Measurements from ENCODE around the gene TRIAP1. TPM values are rescaled to one million over a fixed set of nuclear protein-coding genes. Genes with fewer than 3 reads are reported as not detected.
"Not testable (repeated sequence)": the region's sequence is repeated elsewhere in the genome, so short reads cannot be mapped to it uniquely, and the experiment has no call there.

TRIAP1 gene
- total and polyA plus RNA-seq, 2 donors (not counting 3 experiments of a cell fraction or from before 2014, with no cell fraction given) = 26.1 to 46.0 TPM

DNA sequence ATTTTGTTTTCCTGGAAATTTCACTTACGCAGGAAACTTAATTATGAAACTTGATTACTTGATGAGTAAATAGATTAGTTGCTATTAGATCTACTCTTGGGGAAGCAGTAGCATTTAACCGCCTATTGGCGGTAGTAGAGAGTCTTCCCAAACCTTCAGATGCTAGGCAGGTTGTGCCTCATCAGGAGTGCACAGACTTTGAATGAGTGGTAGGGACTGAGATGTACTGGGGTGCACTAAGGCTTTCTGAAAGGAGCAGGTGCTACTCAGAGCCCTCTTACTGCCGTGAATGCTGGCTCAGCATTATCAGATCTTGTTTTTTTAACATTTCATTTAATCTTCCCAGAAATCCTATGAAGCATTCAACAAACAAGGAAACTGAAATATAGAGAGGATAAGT lies 7.8 kb upstream of the TRIAP1 start:
- peaks cover 7% of the 10 kb centered on the region for H3K79me2 ChIP-seq (ENCODE audit: control insufficient read depth, insufficient read depth, low read length)

DNA sequence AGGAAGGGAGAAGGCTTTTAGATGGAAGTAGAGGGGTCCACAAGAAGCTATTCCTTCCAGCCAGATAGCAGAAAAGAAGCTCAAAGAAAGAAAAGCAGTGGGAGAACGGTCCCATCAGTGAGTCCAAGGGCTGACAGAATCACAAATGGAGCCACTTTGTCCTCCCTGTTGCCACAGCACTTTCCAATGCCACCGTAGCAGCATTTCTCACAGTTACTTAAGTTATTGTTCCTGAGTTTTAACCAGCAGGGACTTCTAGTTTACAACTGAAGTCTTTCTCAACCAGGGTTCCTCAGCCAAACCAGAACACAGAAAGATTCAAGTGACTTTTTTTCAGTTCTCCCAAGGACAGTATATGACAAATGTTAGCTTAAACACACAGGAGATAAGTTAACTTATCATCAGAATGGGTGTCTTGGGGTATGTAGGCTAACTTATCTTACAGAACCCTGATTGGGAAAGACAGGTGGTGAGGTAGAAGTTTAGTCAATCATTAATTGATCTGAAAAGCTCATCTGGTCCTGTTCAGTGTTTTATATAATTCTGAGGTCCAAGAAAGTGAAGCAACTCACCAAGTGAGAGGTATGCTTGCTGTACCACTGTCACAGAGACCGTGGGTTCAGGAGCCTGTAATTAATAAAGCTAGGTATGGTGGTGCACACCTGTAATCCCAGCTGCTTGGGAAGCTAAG lies 7.0 kb upstream of the TRIAP1 start:
- BruUV-seq (replicated peaks) = no TSS peak
- no peak for FAIRE-seq
- ChIA-PET POLR2A (interaction anchor here (1.3 kb wide), 1 partner anchor 9 kb away, joined by 3 read pairs; no protein-coding TSS in a partner anchor), CTCF (interaction anchor here (1.3 to 2.5 kb wide), 2 partner anchors 10 to 12 kb away, joined by 3 to 8 read pairs; no protein-coding TSS in a partner anchor)
- Histone ChIP-seq H3K4me1 (ENCODE audit: control insufficient read depth, extremely low read depth, insufficient read depth, low read length) (no peaks in the 10 kb centered on the region), H3K27me3 (ENCODE audit: control insufficient read depth in 2 of 2, insufficient read depth in 2 of 2, low read length in 2 of 2) (no peaks in the 10 kb centered on the region), H3K9ac (replicated peaks; ENCODE audit: extremely low read depth, insufficient read depth, low read length) (no peak overlapping the region), H4K20me1 (replicated peaks; ENCODE audit: control insufficient read depth, extremely low read depth, insufficient read depth, low read length) (peaks cover 4% of the 10 kb centered on the region), H3K9me1 (replicated peaks; ENCODE audit: control insufficient read depth, extremely low read depth, insufficient read depth, low read length) (no peaks in the 10 kb centered on the region), H2AFZ (ENCODE audit: low read depth, low read length) (no peak overlapping the region), H3K9me3 (replicated peaks; ENCODE audit: control insufficient read depth, insufficient read depth, low read length) (no peaks in the 10 kb centered on the region), H3K36me3 (ENCODE audit: control insufficient read depth in 2 of 2, extremely low read depth in 1 of 2, insufficient read depth in 2 of 2, low read length in 2 of 2) (peaks cover 0 to 13% of the 10 kb centered on the region in 2 experiments), H3K4me2 (ENCODE audit: insufficient read depth, low read length) (no peak overlapping the region), H3K79me2 (ENCODE audit: control insufficient read depth, insufficient read depth, low read length) (peaks cover 9% of the 10 kb centered on the region), H3K4me3 (replicated peaks in 1 of 3; ENCODE audit: insufficient read depth in 1 of 3, low read depth in 1 of 3, low read length in 3 of 3) (no peak overlapping the region), H3K27ac (ENCODE audit: insufficient read depth, low read depth, low read length) (no peak overlapping the region)
- TF ChIP-seq, protein P1, sequence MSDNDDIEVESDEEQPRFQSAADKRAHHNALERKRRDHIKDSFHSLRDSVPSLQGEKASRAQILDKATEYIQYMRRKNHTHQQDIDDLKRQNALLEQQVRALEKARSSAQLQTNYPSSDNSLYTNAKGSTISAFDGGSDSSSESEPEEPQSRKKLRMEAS (IDR thresholded peaks at IDR 0.05; ENCODE audit: insufficient read depth, insufficient read length) = no peak
- TF ChIP-seq FOS (IDR thresholded peaks at IDR 0.05; ENCODE audit: borderline replicate concordance, insufficient read depth, low read length) = no peak
- dilution Hi-C loops (cut with MboI; ENCODE audit: extremely low pct_ligation_motif_present, low sequenced_read_pairs) = no loop called here
- no peak for DNase-seq (ENCODE audit: low read depth, low spot score)
- intact Hi-C loops (cut with micrococcal nuclease) = no loop called here

More for the DNA sequence above, 7.8 kb upstream of the TRIAP1 start:
- H3K4me2 ChIP-seq (ENCODE audit: insufficient read depth, low read length) = no peak overlapping the region
- H3K4me1 ChIP-seq (ENCODE audit: control insufficient read depth, extremely low read depth, insufficient read depth, low read length) = no peaks in the 10 kb centered on the region
- no peak for TF ChIP-seq POLR2AphosphoS5 (IDR thresholded peaks at IDR 0.05; ENCODE audit: insufficient read depth, low read depth, low read length)
- TF ChIP-seq, protein P2, sequence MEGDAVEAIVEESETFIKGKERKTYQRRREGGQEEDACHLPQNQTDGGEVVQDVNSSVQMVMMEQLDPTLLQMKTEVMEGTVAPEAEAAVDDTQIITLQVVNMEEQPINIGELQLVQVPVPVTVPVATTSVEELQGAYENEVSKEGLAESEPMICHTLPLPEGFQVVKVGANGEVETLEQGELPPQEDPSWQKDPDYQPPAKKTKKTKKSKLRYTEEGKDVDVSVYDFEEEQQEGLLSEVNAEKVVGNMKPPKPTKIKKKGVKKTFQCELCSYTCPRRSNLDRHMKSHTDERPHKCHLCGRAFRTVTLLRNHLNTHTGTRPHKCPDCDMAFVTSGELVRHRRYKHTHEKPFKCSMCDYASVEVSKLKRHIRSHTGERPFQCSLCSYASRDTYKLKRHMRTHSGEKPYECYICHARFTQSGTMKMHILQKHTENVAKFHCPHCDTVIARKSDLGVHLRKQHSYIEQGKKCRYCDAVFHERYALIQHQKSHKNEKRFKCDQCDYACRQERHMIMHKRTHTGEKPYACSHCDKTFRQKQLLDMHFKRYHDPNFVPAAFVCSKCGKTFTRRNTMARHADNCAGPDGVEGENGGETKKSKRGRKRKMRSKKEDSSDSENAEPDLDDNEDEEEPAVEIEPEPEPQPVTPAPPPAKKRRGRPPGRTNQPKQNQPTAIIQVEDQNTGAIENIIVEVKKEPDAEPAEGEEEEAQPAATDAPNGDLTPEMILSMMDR (IDR thresholded peaks at IDR 0.05; ENCODE audit: extremely low read depth in 1 of 2, insufficient read depth in 1 of 2, low read depth in 1 of 2, low read length in 2 of 2) = peak; percentile 48 to 63
- TF ChIP-seq GATA2 (IDR thresholded peaks at IDR 0.05; ENCODE audit: insufficient read depth, insufficient read length, low read depth, low read length) = no peak
- no peak overlapping the region for H3K9ac ChIP-seq (replicated peaks; ENCODE audit: extremely low read depth, insufficient read depth, low read length)
- no TSS peak for BruUV-seq (replicated peaks)
- dilution Hi-C loops (cut with MboI; ENCODE audit: extremely low pct_ligation_motif_present, low sequenced_read_pairs) (no loop called here), intact Hi-C loops (cut with micrococcal nuclease) (no loop called here)
- no peak overlapping the region for H2AFZ ChIP-seq (ENCODE audit: low read depth, low read length)
- no peak overlapping the region for H3K4me3 ChIP-seq (replicated peaks in 1 of 3; ENCODE audit: insufficient read depth in 1 of 3, low read depth in 1 of 3, low read length in 3 of 3)
- H3K9me1 ChIP-seq (replicated peaks; ENCODE audit: control insufficient read depth, extremely low read depth, insufficient read depth, low read length) = no peaks in the 10 kb centered on the region
- H3K36me3 ChIP-seq (ENCODE audit: control insufficient read depth in 2 of 2, extremely low read depth in 1 of 2, insufficient read depth in 2 of 2, low read length in 2 of 2) = peaks cover 4 to 17% of the 10 kb centered on the region in 2 experiments
- peaks cover 4% of the 10 kb centered on the region for H4K20me1 ChIP-seq (replicated peaks; ENCODE audit: control insufficient read depth, extremely low read depth, insufficient read depth, low read length)
- no peaks in the 10 kb centered on the region for H3K9me3 ChIP-seq (replicated peaks; ENCODE audit: control insufficient read depth, insufficient read depth, low read length)
- H3K27ac ChIP-seq (ENCODE audit: insufficient read depth, low read depth, low read length) = no peak overlapping the region
- FAIRE-seq (peak; percentile 67), DNase-seq (ENCODE audit: low read depth, low spot score) (peak; percentile 18)
- CTCF ChIA-PET = interaction anchor here (1.3 to 2.5 kb wide), 2 partner anchors 11 kb away, joined by 3 to 8 read pairs; no protein-coding TSS in a partner anchor
- POLR2A ChIA-PET = no interaction called here
- H3K27me3 ChIP-seq (ENCODE audit: control insufficient read depth in 2 of 2, insufficient read depth in 2 of 2, low read length in 2 of 2) = no peaks in the 10 kb centered on the region

DNA sequence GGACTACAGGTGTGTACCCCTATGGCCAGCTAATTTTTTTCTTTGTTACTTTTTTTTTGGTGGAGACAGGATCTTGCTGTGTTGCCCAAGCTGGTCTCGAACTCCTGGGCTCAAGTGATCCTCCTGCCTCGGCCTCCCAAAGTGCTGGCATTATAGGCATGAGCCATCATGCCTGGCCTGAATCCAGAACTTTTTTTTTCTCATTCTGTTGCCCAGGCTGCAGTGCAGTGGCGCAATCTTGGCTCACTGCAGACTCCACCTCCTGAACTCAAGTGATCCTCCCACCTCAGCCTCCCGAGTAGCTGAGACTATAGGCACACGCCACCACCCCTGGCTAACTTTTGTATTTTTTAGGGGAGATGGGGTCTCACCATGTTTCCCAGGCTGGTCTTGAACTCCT lies 6.3 kb upstream of the TRIAP1 start:
- H3K36me3 ChIP-seq (ENCODE audit: control insufficient read depth in 2 of 2, extremely low read depth in 1 of 2, insufficient read depth in 2 of 2, low read length in 2 of 2) = peaks cover 0 to 11% of the 10 kb centered on the region in 2 experiments
- H3K9ac ChIP-seq (replicated peaks; ENCODE audit: extremely low read depth, insufficient read depth, low read length); intact Hi-C loops (cut with micrococcal nuclease); H3K27me3 ChIP-seq (ENCODE audit: control insufficient read depth in 2 of 2, insufficient read depth in 2 of 2, low read length in 2 of 2); dilution Hi-C loops (cut with MboI; ENCODE audit: extremely low pct_ligation_motif_present, low sequenced_read_pairs); H3K4me2 ChIP-seq (ENCODE audit: insufficient read depth, low read length); H4K20me1 ChIP-seq (replicated peaks; ENCODE audit: control insufficient read depth, extremely low read depth, insufficient read depth, low read length); H3K4me1 ChIP-seq (ENCODE audit: control insufficient read depth, extremely low read depth, insufficient read depth, low read length); H3K9me3 ChIP-seq (replicated peaks; ENCODE audit: control insufficient read depth, insufficient read depth, low read length); H3K27ac ChIP-seq (ENCODE audit: insufficient read depth, low read depth, low read length); DNase-seq (ENCODE audit: low read depth, low spot score); H2AFZ ChIP-seq (ENCODE audit: low read depth, low read length); H3K4me3 ChIP-seq (replicated peaks in 1 of 3; ENCODE audit: insufficient read depth in 1 of 3, low read depth in 1 of 3, low read length in 3 of 3); BruUV-seq (replicated peaks); FAIRE-seq; H3K9me1 ChIP-seq (replicated peaks; ENCODE audit: control insufficient read depth, extremely low read depth, insufficient read depth, low read length): not testable (repeated sequence)
- ChIA-PET CTCF (interaction anchor here (1.1 to 2.5 kb wide), 3 partner anchors 9 to 95 kb away, joined by 3 to 8 read pairs (median 3); no protein-coding TSS in a partner anchor), POLR2A (interaction anchor here (1.3 kb wide), 1 partner anchor 9 kb away, joined by 3 read pairs; no protein-coding TSS in a partner anchor)
- peaks cover 16% of the 10 kb centered on the region for H3K79me2 ChIP-seq (ENCODE audit: control insufficient read depth, insufficient read depth, low read length)
